ENCODE results near the gene RFX1. TPM values are rescaled to one million over a fixed set of nuclear protein-coding genes. Genes with fewer than 3 reads are reported as not detected.

RFX1 gene
- total RNA-seq, 1 donor from 2014 or later, result 21.2 TPM

- no peaks in the 10 kb centered on the region for H3K4me1 Mint-ChIP-seq
- no peak overlapping the region for H3K4me3 Mint-ChIP-seq
- peaks cover 10% of the 10 kb centered on the region for H3K36me3 Mint-ChIP-seq
- no peaks in the 10 kb centered on the region for H3K27me3 Mint-ChIP-seq (ENCODE audit: low read depth)
- DNase-seq (ENCODE audit: low spot score in 2 of 2, unreplicated experiment in 2 of 2), result no peak
- TF ChIP-seq, protein P1, sequence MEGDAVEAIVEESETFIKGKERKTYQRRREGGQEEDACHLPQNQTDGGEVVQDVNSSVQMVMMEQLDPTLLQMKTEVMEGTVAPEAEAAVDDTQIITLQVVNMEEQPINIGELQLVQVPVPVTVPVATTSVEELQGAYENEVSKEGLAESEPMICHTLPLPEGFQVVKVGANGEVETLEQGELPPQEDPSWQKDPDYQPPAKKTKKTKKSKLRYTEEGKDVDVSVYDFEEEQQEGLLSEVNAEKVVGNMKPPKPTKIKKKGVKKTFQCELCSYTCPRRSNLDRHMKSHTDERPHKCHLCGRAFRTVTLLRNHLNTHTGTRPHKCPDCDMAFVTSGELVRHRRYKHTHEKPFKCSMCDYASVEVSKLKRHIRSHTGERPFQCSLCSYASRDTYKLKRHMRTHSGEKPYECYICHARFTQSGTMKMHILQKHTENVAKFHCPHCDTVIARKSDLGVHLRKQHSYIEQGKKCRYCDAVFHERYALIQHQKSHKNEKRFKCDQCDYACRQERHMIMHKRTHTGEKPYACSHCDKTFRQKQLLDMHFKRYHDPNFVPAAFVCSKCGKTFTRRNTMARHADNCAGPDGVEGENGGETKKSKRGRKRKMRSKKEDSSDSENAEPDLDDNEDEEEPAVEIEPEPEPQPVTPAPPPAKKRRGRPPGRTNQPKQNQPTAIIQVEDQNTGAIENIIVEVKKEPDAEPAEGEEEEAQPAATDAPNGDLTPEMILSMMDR (IDR thresholded peaks at IDR 0.05; ENCODE audit: unreplicated experiment), result no peak
- no peak overlapping the region for H3K27ac Mint-ChIP-seq
- H3K9me3 Mint-ChIP-seq, result no peaks in the 10 kb centered on the region
Observed at GRCh38 chr19:13959141-13959961, 46.8 kb downstream of the RFX1 start.

- peaks cover 10% of the 10 kb centered on the region for H3K36me3 Mint-ChIP-seq
- no peak overlapping the region for H3K4me3 Mint-ChIP-seq
- no peak overlapping the region for H3K27ac Mint-ChIP-seq
- peaks cover 8% of the 10 kb centered on the region for H3K4me1 Mint-ChIP-seq
- no peaks in the 10 kb centered on the region for H3K9me3 Mint-ChIP-seq
- no peak for DNase-seq (ENCODE audit: low spot score in 2 of 2, unreplicated experiment in 2 of 2)
- no peaks in the 10 kb centered on the region for H3K27me3 Mint-ChIP-seq (ENCODE audit: low read depth)
- TF ChIP-seq, protein P1 (IDR thresholded peaks at IDR 0.05; ENCODE audit: unreplicated experiment), result no peak
Observed at GRCh38 chr19:13958043-13958442, 48.1 kb downstream of the RFX1 start.

GRCh38 chr19:13957051-13957450 lies 49.1 kb downstream of the RFX1 start:
- Mint-ChIP-seq H3K4me1 (peaks cover 8% of the 10 kb centered on the region), H3K9me3 (no peaks in the 10 kb centered on the region), H3K36me3 (peaks cover 10% of the 10 kb centered on the region), H3K27me3 (ENCODE audit: low read depth) (no peaks in the 10 kb centered on the region), H3K4me3 (no peak overlapping the region), H3K27ac (no peak overlapping the region)
- no peak for DNase-seq (ENCODE audit: low spot score in 2 of 2, unreplicated experiment in 2 of 2)
- TF ChIP-seq, protein P1 (IDR thresholded peaks at IDR 0.05; ENCODE audit: unreplicated experiment), result no peak

- no peak overlapping the region for H3K4me3 Mint-ChIP-seq
- H3K4me1 Mint-ChIP-seq, result peaks cover 10% of the 10 kb centered on the region
- no peak overlapping the region for H3K27ac Mint-ChIP-seq
- no peak for DNase-seq (ENCODE audit: low spot score in 2 of 2, unreplicated experiment in 2 of 2)
- H3K9me3 Mint-ChIP-seq, result no peaks in the 10 kb centered on the region
- peaks cover 6% of the 10 kb centered on the region for H3K36me3 Mint-ChIP-seq
- H3K27me3 Mint-ChIP-seq (ENCODE audit: low read depth), result no peaks in the 10 kb centered on the region
- TF ChIP-seq, protein P1 (IDR thresholded peaks at IDR 0.05; ENCODE audit: unreplicated experiment), result no peak
Observed at GRCh38 chr19:13956365-13956744, 49.8 kb downstream of the RFX1 start.

DNA sequence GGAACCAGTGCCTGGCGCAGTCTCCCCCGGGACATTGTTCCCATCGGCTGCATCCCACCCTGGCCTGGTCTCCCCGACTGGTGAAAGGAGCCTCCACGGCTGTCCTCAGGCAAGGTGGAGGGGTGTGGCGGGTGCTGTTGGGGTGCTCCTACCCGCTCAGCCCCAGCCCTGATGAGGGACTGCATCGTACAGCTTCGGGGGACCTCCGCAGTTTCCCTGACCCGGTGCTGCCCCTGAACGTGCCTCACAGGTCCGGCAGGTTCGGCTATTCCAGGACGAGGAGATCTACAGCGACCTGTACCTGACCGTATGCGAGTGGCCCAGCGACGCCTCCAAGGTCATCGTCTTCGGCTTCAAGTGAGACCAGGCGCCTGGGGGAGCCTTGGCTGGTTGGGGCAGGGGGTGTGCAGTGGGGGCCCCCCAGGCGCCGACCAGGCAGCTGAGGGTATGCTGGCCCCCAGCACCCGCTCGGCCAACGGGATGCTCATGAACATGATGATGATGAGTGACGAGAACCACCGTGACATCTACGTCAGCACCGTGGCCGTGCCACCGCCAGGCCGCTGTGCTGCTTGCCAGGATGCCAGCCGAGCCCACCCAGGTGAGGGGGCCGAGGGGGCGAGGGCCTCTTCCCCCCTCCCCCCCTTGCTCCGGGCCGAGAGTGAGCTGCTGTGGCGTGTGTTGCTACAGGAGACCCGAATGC lies 50.3 kb downstream of the RFX1 start:
- Mint-ChIP-seq H3K4me3 (no peak overlapping the region), H3K27me3 (ENCODE audit: low read depth) (no peaks in the 10 kb centered on the region), H3K4me1 (peaks cover 10% of the 10 kb centered on the region), H3K27ac (no peak overlapping the region), H3K36me3 (peaks cover 5% of the 10 kb centered on the region), H3K9me3 (no peaks in the 10 kb centered on the region)
- DNase-seq (ENCODE audit: low spot score in 2 of 2, unreplicated experiment in 2 of 2), result no peak
- TF ChIP-seq, protein P1 (IDR thresholded peaks at IDR 0.05; ENCODE audit: unreplicated experiment), result no peak

All from mesothelial cell of epicardium (in vitro differentiated cells).